ENCODE results near the gene IRS1. TPM values are rescaled to one million over a fixed set of nuclear protein-coding genes. Genes with fewer than 3 reads are reported as not detected.

Gene IRS1
- total RNA-seq, 1 donor = 29.7 TPM

GRCh38 chr2:226740039-226740648 lies 59.5 kb downstream of the IRS1 start:
- no peak for DNase-seq (ENCODE audit: low read depth)

GRCh38 chr2:226739545-226740030 lies 60.0 kb downstream of the IRS1 start:
- no peak for TF ChIP-seq CTCF (IDR thresholded peaks at IDR 0.05; ENCODE audit: insufficient read depth, low read length)
- no peak overlapping the region for H3K4me3 ChIP-seq (ENCODE audit: low read depth, low read length)
- no peak for DNase-seq (ENCODE audit: low read depth)

More at GRCh38 chr2:226740039-226740648, 59.5 kb downstream of the IRS1 start:
- H3K4me3 ChIP-seq (ENCODE audit: low read depth, low read length) = no peak overlapping the region
- no peak for TF ChIP-seq CTCF (IDR thresholded peaks at IDR 0.05; ENCODE audit: insufficient read depth, low read length)

- H3K4me3 ChIP-seq (ENCODE audit: low read depth, low read length) = no peak overlapping the region
- TF ChIP-seq CTCF (IDR thresholded peaks at IDR 0.05; ENCODE audit: insufficient read depth, low read length) = no peak
- peak; percentile 47 for DNase-seq (ENCODE audit: low read depth)
Measured at GRCh38 chr2:226738821-226739544, 60.6 kb downstream of the IRS1 start.

GRCh38 chr2:226738191-226738820 lies 61.3 kb downstream of the IRS1 start:
- no peak overlapping the region for H3K4me3 ChIP-seq (ENCODE audit: low read depth, low read length)
- no peak for DNase-seq (ENCODE audit: low read depth)
- no peak for TF ChIP-seq CTCF (IDR thresholded peaks at IDR 0.05; ENCODE audit: insufficient read depth, low read length)

- DNase-seq (ENCODE audit: low read depth) = no peak
- no peak overlapping the region for H3K4me3 ChIP-seq (ENCODE audit: low read depth, low read length)
- no peak for TF ChIP-seq CTCF (IDR thresholded peaks at IDR 0.05; ENCODE audit: insufficient read depth, low read length)
Measured at GRCh38 chr2:226736382-226736781, 63.2 kb downstream of the IRS1 start.

- TF ChIP-seq CTCF (IDR thresholded peaks at IDR 0.05; ENCODE audit: insufficient read depth, low read length) = no peak
- no peak overlapping the region for H3K4me3 ChIP-seq (ENCODE audit: low read depth, low read length)
- DNase-seq (ENCODE audit: low read depth) = no peak
Measured at GRCh38 chr2:226733927-226734564, 65.6 kb downstream of the IRS1 start.

Measured in fibroblast of the aortic adventitia (primary cell).